HG03135 (cell line): ENCODE data around the gene NCBP1.
"Not testable (repeated sequence)": the region's sequence is repeated elsewhere in the genome, so short reads cannot be mapped to it uniquely, and the experiment has no call there.

Experiments used
- ATAC-seq: cut with Tn5 transposase; IDR thresholded peaks from one replicate; pipeline ENCODE4 v1.9.1; 2021; ENCODE audit warnings: mild to moderate bottlenecking, moderate library complexity; ENCODE audit not compliant: unreplicated experiment

Gene NCBP1

DNA sequence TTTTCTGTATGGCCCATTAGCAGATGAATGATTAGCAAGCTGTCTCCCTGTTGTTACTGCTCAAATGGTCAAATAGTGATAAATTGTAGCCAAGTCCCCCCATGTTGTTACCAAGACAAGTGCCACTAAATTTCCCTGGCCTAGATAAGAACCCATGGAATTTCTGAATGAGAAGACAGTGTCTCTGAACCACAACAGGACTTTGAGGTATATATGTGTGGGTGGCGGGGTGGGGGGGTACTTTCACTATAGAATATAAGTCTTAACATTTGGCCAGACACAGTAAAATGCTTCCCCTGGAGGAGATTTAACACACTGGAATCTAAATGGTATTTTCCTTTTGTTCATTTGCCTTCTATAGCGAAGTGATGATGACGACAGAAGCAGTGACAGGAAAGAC is 34.9 kb downstream of the NCBP1 start:
- no peak for ATAC-seq

DNA sequence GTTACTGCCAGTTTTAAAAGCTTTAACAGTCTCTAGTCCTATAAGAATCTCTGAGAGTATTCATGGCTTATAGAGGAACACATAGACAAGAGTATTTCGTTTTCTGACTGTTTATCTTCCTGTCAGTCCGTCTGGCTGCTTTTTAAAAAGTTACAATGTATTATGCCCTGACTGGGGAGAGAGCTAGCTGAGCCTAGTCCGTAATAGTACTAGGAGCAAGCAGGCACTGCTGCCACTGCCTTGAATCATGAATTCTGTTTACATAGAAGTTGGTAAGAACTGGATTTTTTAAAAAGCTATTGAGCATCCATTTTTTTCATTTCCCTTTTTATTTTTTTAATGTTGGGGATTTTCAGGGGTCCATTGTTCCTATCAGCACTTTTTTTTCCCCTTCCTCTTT is 37.0 kb downstream of the NCBP1 start:
- no peak for ATAC-seq

DNA sequence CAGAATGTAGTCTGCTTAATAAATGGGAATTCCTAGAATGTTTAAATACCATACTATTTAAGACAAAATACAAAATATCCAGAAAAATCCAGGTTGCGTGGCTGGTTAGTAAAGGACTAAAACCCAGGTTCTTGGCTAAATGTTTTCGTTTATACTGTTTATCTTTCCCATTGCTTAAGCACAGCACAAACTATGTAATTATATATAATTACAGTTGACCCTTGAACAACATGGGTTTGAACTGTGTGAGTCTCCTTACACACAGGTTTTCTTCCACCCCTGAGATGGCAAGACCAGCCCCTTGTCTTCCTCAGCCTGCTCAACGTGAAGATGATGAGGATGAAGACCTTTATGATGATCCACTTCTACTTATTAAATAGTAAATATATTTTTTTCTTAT is 38.8 kb downstream of the NCBP1 start:
- ATAC-seq = no peak

DNA sequence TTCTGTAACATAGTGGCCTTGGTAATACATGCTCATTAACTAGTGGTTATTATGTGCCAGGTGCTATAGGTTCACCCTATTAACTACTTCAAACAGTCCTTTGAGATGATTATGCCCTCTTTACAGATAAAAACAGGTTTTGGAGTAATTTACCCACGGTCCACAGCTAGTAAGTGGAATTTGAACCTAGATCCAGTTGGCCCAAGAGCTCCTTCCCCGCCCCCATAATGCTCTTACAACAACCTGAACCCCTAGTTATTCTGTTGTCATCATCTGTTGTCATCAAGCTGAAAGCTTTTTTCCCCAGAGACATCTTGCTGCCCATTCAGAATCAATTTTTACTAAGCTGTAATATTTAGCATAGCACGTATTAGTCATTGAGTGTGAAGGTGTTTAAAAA is 40.3 kb downstream of the NCBP1 start:
- ATAC-seq = no peak

DNA sequence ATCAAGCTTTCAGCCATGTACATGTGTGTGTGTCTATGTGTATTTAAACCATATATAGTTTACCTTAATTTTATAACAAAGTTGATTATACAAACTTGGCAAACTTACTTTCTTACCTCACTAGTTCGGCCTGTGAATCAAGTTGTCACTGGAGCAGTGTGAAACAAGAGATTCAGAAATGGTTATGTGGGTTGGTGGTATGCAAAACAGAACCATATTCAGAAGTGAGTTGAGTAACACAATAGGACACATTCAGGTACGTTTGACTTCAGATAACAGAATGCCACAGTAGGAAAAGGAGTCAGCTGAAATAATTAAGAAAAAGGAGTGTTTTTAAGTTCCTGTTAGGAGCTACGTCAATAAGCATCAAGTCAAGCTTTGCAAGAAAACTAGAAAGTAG is 42.0 kb downstream of the NCBP1 start:
- ATAC-seq = no peak

DNA sequence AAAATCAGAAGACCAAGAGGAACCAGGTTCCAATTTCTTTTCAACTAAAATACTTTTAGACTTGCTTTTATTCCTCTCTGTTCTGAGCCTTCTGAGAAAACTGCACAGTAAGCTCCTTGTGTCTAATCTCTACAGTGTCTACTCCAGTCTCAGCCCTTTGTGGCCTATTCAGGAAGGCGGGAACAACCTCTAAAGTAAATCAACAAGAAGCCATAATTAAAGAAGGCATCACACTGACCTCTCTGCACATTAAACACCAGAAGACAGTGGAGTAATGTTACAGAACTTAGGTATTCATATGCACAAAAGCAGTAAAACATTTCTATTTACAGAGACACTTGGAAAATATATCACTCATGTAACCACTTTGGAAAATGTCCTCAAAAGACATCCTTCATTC is 48.6 kb downstream of the NCBP1 start:
- ATAC-seq = no peak

DNA sequence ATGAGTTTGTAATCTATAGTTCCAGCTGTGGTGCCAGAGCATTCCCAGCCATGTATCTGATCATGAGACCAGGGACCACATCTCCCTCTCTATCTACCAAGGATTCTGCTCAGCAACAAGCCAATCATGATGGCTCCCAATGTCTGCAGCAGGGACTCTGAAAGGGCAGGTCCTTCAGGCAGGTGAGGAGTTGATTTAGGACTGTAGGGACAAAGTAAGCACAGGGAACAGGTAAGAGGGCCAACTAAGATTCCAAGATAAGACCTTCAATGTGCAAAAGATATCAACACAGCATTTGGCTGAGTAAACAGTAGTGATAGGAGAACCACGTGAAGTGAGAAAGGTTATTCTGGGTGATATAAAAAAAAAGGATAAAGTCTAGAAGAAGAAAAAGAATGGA is 55.0 kb downstream of the NCBP1 start:
- ATAC-seq = no peak

DNA sequence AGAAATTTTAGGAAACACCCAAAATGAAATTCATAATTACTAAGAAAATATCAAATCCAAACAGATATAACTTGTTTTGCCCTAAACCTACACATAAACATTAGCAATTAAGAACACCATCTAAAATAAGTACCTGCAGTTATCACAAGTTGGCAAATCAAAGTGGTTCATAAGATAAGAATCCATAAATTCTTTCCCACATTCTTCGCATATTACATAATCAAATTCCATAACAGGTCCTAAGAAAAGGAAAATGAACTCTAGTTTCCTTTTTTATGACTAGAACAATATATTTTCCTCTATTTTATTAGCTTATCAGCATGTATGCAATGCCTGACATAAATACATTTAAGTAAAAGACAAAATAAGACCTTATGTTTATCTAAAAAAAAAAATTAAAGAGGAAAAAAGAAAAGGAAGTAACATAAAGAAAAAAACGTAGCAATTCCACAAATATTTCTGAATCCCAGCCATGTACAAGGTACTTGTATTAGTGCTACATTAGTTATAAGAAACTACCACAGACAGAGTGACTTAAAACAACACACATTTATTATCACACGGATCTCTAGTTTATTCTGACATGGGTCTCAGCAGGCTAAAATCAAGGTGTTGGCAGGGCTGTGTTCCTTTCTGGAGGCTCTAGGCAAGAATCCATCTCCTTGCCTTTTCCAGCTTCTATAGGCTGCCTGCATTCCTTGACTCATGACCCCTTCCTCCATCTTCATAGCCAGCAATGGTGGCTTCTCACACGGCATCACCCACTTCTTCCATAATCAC is 56.0 kb downstream of the NCBP1 start:
- no peak for ATAC-seq

DNA sequence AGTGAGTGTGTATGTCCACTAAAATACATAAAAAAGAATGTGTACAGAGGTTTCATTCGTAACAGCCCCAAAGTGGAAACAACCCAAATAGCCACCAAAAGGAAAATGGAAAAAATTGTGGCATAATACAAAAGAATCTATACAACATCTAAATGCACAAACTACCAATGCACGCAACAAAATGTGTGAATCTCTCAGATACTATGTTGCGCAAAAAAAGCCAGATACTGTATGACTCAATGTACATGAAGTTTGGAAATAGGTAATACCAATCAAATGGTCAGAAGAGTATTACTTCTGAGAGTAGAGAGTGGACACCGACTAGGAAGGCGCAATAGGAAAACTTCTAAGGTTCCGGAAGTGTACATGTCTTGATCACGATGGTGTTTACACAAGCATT is 61.1 kb downstream of the NCBP1 start:
- no peak for ATAC-seq

DNA sequence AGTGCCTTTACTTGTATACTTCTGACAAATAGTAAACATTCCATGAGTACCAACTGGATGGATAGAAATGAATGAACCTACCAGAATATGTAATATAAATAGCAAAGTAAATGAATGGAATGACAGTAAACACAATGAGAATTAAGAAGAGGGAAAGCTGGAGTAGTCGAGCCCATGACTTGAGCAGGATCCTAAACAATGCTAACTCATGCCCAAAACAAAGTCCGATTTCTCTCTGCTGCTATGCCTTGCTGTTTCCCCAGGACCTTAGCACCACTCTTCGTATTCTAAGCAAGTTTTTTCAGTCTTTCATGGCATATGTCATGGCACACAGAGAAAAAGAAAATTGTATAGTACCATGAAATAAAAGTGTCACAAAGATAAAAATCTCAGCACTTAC is 61.8 kb downstream of the NCBP1 start:
- no peak for ATAC-seq

DNA sequence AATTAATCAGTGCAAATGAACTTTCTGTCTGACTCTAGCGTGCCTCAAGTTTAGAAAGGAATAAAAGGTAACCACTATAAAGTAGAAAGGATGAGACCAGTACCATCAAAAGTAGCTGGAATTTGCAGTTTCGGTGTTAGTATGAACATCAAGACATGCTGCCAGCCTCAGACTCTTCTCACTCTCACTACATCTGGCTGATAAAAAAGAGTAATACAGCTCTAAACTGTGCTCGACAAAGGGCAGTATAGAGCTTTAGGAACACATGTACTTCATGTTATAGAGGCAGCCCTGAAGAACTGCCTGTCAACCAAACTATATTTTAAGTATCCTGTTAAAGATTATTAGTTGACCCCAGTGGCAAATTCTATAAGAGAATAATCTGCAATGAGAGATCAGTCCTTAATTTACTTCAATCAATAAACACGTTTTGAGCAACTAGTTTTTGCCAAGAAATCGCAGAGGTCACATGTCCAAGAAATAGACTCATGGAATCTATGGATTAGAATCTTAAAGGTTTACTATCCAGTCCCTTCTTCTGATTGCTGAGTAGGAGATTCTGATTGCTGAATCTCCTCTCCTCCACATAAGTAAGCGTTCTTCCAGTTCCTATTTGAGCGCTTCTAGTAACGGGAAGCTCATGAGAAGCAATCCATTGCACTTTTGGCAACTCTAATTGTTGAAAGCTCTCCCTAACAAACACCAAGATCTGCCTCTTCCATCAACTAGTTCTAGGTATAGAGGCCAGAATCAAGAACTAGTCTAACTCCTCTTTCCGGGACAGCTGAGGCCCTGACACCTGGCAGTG is 62.6 kb downstream of the NCBP1 start:
- ATAC-seq = no peak

DNA sequence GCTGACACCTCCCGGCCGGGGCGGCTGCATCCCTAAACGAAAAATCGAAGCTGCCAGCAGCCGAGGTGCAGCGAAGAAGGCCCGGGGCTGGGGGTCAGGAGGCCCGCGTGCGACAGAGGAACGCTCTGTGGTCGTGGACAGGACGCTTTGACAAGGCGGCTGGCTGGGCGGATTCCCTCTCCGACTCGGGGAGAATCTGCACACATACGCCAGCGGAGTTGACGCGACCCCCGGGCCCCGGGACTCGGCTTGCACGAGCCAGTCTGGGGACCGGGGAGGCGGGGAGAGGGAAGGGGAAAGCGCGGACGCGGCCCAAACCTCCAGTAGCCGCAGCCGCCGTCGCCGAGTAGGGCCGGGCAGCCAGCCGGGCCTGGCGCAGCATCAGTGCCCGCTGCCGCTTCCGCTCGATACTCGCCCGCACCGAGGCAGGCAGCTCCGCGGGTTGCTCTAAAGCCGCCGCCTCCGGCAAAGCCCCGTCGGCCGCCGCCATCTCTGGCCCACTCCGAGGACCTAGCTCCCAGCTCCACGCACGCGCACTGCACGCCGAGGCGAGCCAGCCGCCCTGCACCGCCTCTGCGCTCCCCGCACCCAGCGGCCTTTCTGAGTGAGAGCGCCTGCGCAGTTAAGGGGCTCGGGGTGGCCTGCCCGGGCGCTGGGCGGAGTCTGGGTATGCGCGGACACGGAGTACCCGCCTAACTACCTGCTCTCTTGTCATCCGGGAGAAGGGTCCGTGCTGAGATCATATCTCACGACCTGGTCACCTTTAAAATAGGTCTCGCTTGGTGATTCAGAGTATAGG is 63.4 kb downstream of the NCBP1 start, which contains the start of gene XPA:
Gene XPA, minus strand, starts transcription at position 538 of the 799 bp plus-strand sequence. Its CDS starts 48 bp downstream, at position 490.
- peak; percentile 90 for ATAC-seq

DNA sequence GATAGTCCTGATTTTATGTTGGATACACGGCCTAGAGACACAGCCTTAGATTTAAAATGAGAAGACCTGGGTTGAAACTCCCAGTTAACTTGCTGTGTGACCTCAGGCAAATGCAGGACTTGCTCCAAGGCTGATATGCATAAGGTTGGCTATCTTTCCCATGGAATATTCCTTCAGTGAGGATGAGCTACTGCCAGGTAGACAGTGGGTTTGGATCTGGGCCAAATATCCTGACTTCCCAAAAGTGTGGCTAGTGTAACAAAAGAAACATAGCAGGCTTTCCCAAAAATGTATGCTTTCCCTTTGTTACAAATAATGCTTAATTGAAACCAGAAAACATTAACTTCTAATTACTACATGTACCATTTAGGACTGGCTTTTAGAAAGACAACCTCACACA is 64.2 kb downstream of the NCBP1 start:
- ATAC-seq = no peak

DNA sequence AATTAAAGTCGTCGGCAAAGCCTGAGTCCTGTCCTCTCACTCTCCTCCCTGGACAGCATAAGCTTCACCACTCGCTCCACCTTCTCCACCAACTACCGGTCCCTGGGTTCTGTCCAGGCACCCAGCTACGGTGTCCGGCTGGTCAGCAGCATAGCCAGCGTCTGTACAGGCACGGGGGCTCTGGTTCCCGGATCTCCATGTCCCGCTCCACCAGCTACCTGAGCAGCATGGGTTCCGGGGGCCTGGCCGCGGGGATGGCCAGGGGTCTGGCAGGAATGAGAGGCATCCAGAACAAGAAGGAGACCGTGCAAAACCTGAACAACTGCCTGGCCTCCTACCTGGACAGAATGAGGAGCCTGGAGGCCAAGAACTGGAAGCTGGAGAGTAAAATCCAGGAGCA is 65.2 kb downstream of the NCBP1 start:
- no peak for ATAC-seq

DNA sequence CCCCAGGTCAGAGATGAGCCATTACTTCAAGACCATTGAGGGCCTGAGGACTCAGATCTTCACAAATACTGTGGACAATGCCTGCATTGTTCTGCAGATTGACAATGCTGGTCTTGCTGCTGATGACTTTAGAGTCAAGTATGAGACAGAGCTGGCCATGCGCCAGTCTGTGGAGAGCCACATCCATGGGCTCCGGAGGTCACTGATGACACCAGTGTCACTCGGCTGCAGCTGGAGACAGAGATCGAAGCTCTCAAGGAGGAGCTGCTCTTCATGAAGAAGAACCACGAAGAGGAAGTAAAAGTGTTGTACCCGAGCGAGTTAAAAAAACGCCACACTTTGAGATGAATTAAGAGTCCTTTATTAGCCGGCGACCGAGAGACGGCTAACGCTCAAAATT is 65.7 kb downstream of the NCBP1 start:
- ATAC-seq = not testable (repeated sequence)

DNA sequence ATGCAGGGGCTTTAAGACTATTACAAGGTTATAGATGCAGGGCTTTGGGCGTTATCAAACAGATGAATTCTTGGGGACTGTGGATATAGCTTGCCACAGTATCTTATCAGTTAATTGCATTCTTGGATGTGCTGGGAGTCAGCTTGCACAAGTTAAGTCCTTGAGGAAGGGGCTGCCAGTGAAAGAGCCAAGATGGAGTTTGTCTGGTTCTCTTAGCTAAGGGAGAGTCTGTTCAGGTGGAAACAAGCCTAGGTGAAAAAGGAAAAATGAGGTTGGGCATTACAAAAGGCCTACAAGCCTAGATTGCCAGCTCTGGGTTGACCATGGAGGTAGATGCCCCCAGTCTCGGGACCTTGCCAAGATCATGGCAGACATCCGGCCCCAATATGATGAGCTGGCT is 66.2 kb downstream of the NCBP1 start:
- ATAC-seq = not testable (repeated sequence)

DNA sequence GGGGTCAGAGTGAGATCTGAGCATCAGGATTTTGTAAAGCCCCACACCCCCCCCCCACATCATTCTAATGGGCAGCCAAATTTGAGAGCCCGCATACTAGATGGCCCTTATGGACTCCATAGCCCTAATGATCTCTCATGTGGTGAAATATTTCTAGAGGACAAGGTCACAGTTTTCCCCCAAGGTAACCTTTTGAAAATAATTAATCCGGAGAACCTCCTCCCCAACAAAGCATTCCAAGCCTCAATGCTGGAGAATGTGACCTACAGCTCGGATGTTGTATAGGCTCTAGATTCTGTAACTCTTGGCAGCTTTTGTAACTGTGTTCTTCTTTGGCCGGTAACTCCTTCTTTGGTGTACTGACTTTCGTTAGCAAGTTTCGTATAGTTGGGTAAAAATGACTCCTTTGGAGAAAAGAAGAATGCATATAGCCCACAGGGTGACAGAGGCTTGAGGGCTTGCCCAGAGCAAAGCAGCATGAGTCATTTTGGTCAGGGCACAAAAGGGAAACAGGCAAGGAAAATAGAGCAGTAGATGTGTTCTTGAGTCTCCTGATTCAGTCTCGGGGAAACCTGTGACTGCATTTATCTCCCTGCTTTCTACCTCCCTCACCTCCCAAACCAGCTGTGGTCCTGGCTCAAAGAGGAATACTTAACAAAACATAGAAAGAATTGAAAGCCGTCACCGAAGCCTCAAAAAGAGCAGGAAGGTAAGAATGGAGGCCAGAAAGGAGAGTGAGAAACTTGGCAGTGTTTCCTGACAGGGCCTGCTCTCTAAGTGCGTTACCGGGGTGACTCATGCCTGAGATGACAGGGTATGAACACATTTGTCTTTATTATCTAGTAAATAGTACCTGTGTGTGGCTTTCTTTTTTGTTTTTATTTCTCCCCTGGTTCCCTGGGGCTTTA is 70.1 kb downstream of the NCBP1 start:
- ATAC-seq = no peak

DNA sequence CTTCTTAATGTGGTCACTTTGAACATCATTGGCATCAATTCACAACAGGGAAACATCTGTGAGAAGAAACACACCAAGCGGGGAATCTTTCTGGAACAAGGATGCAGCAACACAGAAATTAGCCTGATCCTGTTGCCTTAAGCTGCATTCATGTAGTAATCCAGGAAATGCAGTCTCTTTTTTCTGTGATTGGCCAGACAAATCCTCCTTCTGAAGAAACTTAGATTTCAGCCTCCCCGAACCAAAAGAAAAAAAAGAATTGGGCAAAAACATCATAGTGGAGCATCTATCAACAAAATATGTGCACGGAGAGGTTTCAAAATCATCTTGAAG is 70.7 kb downstream of the NCBP1 start:
- no peak for ATAC-seq

DNA sequence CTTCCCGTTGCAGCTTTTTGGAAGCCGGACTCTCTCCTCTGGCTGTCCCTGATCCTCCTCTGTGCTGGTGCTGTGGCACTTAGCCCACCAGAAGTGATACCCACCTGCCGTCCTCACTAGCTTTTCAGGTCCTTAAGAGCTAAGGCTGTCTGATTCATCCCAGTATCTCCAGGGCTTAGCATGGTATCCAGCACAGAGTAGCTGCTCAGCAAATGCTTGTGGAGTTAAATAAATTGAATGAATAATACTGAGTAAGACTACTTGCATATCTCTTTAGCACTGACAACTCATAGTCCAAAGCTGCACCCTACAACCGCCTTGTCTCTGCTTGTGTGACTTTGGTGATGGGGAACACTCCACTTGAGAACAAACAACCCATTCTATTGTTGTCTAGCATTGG is 71.2 kb downstream of the NCBP1 start:
- no peak for ATAC-seq

DNA sequence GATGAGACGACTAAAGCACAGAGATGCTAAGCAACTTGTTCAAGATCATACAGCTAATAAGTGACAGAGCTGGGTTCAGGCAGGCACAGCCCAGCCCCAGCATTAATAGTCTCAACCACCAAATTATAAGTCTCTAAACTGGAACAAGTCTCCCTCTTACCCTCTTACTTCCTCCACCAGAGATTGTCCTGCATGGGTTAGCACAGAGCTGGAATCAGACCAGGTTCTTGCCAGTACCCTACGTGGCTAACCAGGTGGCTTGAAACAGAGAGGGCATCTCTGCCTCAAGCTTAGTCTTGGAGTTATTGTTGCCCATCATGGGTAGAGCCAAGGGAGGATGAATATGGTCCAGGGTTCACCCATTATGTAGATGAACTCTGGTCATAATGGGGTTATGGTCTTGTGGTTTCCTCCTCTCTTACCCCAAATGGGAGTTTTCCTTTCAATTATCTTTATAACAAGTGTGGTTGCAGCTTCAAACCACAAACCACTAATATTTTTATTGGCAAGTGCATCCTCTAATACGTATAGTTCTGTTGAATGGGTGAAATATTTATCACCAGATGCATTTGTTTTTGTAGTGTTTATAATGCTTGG is 71.8 kb downstream of the NCBP1 start:
- ATAC-seq = no peak
